ENCODE measurements around the gene PPP1CC.

DNA sequence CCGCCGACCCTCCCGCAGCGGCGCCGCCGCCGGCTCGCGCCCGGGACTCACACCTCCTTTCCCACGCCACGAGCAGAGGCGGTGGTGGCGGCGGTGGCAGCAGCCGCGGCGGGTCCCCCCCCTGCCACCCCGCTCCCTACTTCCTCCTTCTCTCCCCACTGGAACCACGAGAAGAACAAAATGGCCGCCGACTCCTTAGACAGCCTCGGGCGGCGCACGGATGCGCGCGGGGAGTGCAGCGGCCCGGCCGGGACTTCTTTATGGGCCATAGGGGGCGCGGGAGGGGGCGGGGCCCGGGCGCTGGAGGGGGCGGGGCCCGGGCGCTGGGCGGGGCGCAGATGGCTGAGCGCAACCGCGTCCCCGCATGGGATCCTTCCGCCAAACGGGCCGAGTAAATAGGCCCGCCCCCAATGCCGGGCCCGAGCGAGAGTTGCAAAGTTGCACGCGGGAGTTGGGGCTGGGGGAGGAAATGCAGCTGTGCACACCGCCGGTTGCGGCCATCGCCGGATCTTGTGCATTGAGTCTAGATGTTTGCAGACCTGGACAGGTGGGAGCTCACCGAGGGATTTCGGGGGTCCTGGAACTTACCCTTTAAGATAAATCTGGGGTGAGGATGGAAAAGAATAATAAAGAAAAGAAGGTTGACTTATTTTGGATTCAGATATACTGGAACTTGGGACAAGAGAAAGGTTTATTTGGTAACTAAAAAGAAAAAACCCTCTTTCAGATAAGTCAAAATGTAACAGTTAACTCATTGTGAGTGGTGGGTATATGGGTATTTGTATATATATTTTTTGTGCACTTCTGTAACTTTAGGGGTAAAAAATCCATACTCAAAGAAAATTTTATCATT, at the start of gene PPP1CC:
- TF ChIP-seq, protein P1, sequence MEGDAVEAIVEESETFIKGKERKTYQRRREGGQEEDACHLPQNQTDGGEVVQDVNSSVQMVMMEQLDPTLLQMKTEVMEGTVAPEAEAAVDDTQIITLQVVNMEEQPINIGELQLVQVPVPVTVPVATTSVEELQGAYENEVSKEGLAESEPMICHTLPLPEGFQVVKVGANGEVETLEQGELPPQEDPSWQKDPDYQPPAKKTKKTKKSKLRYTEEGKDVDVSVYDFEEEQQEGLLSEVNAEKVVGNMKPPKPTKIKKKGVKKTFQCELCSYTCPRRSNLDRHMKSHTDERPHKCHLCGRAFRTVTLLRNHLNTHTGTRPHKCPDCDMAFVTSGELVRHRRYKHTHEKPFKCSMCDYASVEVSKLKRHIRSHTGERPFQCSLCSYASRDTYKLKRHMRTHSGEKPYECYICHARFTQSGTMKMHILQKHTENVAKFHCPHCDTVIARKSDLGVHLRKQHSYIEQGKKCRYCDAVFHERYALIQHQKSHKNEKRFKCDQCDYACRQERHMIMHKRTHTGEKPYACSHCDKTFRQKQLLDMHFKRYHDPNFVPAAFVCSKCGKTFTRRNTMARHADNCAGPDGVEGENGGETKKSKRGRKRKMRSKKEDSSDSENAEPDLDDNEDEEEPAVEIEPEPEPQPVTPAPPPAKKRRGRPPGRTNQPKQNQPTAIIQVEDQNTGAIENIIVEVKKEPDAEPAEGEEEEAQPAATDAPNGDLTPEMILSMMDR (IDR thresholded peaks at IDR 0.05; ENCODE audit: low read depth, low read length) = no peak
- TF ChIP-seq EZH2phosphoT487 (IDR thresholded peaks at IDR 0.05; ENCODE audit: low read depth) = no peak

All from OCI-LY3 (cell line).